WERI-Rb-1 (cell line): ENCODE data around the gene CNFN.

Source experiments
- DNase-seq: peaks from one replicate; pipeline ENCODE4 v3.0.0-alpha.2; 2020
- H3K27ac ChIP-seq: fragments of 250-450 bp; sonication (Bioruptor Pico); 2 replicates; pipeline ENCODE4 v1.5.1; 2020; ENCODE audit warnings: mild to moderate bottlenecking, moderate library complexity
- H3K27me3 ChIP-seq: fragments of 250-450 bp; sonication (Bioruptor Pico); 2 replicates; pipeline ENCODE4 v1.5.1; 2021; ENCODE audit warnings: mild to moderate bottlenecking, low read depth, moderate library complexity; ENCODE audit not compliant: insufficient read depth, severe bottlenecking
- H3K36me3 ChIP-seq: fragments of 250-450 bp; sonication (Bioruptor Pico); 2 replicates; pipeline ENCODE4 v1.5.1; 2020; ENCODE audit warnings: mild to moderate bottlenecking, moderate library complexity
- H3K4me3 ChIP-seq: 2 replicates; pipeline ENCODE4 v1.5.1; 2011; ENCODE audit warnings: low read depth, mild to moderate bottlenecking, control low read depth, low read length
- H3K9me3 ChIP-seq: fragments of 250-450 bp; sonication (Bioruptor Pico); 2 replicates; pipeline ENCODE4 v1.5.1; 2021; ENCODE audit warnings: mild to moderate bottlenecking, moderate library complexity; ENCODE audit not compliant: severe bottlenecking
- CTCF ChIP-seq: IDR thresholded peaks from 2 replicates; pipeline ENCODE4 v1.5.1; 2011; ENCODE audit warnings: low read depth, mild to moderate bottlenecking, control low read depth, inconsistent platforms, low read length

CNFN gene

GRCh38 chr19:42419309-42419708 is 29.2 kb upstream of the CNFN start:
- H3K4me3 ChIP-seq: no peak overlapping the region
- no peaks in the 10 kb centered on the region for H3K27me3 ChIP-seq
- TF ChIP-seq CTCF: no peak
- DNase-seq: no peak
- H3K9me3 ChIP-seq: peaks cover 2% of the 10 kb centered on the region
- H3K27ac ChIP-seq: no peak overlapping the region
- no peaks in the 10 kb centered on the region for H3K36me3 ChIP-seq

GRCh38 chr19:42412661-42413076 is 22.6 kb upstream of the CNFN start:
- no peak overlapping the region for H3K27ac ChIP-seq
- TF ChIP-seq CTCF: no peak
- H3K4me3 ChIP-seq: no peak overlapping the region
- H3K9me3 ChIP-seq: no peaks in the 10 kb centered on the region
- no peak for DNase-seq
- H3K27me3 ChIP-seq: no peaks in the 10 kb centered on the region
- no peaks in the 10 kb centered on the region for H3K36me3 ChIP-seq

- Histone ChIP-seq H3K36me3 (no peaks in the 10 kb centered on the region), H3K27me3 (no peaks in the 10 kb centered on the region), H3K27ac (no peak overlapping the region), H3K4me3 (no peak overlapping the region), H3K9me3 (no peaks in the 10 kb centered on the region)
- DNase-seq: peak; percentile 69
- no peak for TF ChIP-seq CTCF
These were observed 22.1 kb upstream of the CNFN start for GRCh38 chr19:42412227-42412626.

GRCh38 chr19:42411581-42412178 is 21.6 kb upstream of the CNFN start:
- Histone ChIP-seq H3K4me3 (no peak overlapping the region), H3K9me3 (no peaks in the 10 kb centered on the region), H3K36me3 (no peaks in the 10 kb centered on the region), H3K27ac (no peak overlapping the region), H3K27me3 (no peaks in the 10 kb centered on the region)
- no peak for TF ChIP-seq CTCF
- no peak for DNase-seq

GRCh38 chr19:42410371-42410770 is 20.3 kb upstream of the CNFN start:
- Histone ChIP-seq H3K9me3 (no peaks in the 10 kb centered on the region), H3K4me3 (no peak overlapping the region), H3K27ac (no peak overlapping the region), H3K27me3 (no peaks in the 10 kb centered on the region), H3K36me3 (no peaks in the 10 kb centered on the region)
- no peak for TF ChIP-seq CTCF
- DNase-seq: no peak

- no peak for DNase-seq
These were observed 19.4 kb upstream of the CNFN start for GRCh38 chr19:42409477-42409876.

More at GRCh38 chr19:42409477-42409876, 19.4 kb upstream of the CNFN start:
- TF ChIP-seq CTCF: no peak
- H3K9me3 ChIP-seq: no peaks in the 10 kb centered on the region
- H3K27ac ChIP-seq: no peak overlapping the region
- no peaks in the 10 kb centered on the region for H3K36me3 ChIP-seq
- H3K27me3 ChIP-seq: no peaks in the 10 kb centered on the region
- H3K4me3 ChIP-seq: no peak overlapping the region
